GM23338 (cell line): Measurements from ENCODE around the gene NUMB. TPM values are rescaled to one million over a fixed set of nuclear protein-coding genes. Genes with fewer than 3 reads are reported as not detected.

Experiments
- CTCF ChIP-seq, 2 experiments: fragments of 200-600 bp in 1 of 2; sonication (generic) in 1 of 2; conservative IDR thresholded peaks; 2 replicates each; pipeline versions ENCODE4 v1.5.1 to v1.6.1; 2016 to 2017; ENCODE audit warnings: antibody characterized with exemption in 2 of 2, low read depth in 2 of 2, mild to moderate bottlenecking in 2 of 2, moderate library complexity in 1 of 2
- EZH2 ChIP-seq: fragments of 200-600 bp; sonication (generic); IDR thresholded peaks from one replicate; pipeline ENCODE4 v1.8.0; 2017; ENCODE audit warnings: antibody characterized with exemption, mild to moderate bottlenecking, low read depth; ENCODE audit not compliant: unreplicated experiment
- EZH2phosphoT487 ChIP-seq: fragments of 200-600 bp; sonication (generic); IDR thresholded peaks from one replicate; pipeline ENCODE4 v1.8.1; 2018; ENCODE audit warnings: antibody characterized with exemption; ENCODE audit not compliant: unreplicated experiment
- NANOG ChIP-seq: IDR thresholded peaks from 2 replicates; pipeline ENCODE4 v1.6.1; 2016; ENCODE audit warnings: antibody characterized with exemption, borderline replicate concordance
- POLR2AphosphoS5 ChIP-seq: IDR thresholded peaks from 2 replicates; pipeline ENCODE4 v1.6.1; 2016; ENCODE audit warnings: antibody characterized with exemption, low read depth
- STAT1 ChIP-seq: IDR thresholded peaks from one replicate; pipeline ENCODE4 v1.6.1; 2016; ENCODE audit warnings: antibody characterized with exemption; ENCODE audit not compliant: unreplicated experiment
- ZNF114 ChIP-seq: fragments of 250-450 bp; sonication (Bioruptor Pico); IDR thresholded peaks from 2 replicates; pipeline ENCODE4 v1.5.0; 2020; ENCODE audit warnings: mild to moderate bottlenecking, moderate library complexity
- ZNF331 ChIP-seq: fragments of 250-450 bp; sonication (Bioruptor Pico); IDR thresholded peaks from 2 replicates; pipeline ENCODE4 v1.5.0; 2020; ENCODE audit warnings: low read depth, mild to moderate bottlenecking, moderate library complexity
- polyA plus RNA-seq: library from polyadenylated mRNA; unstranded; fragments of >200 nt; fragmentation: Nextera tagmentation; extraction: Ambion mirVana; gene quantifications from 2 replicates; pipeline ENCODE4 v1.2.1, GENCODE V29; 2016
- total RNA-seq: library from RNA; depleted of rRNA; stranded (reverse); fragments of >200 nt; shearing (Covaris generic); gene quantifications from 2 replicates; pipeline ENCODE4 v1.2.3, GENCODE V29; 2014
- TF ChIP-seq, protein P1 (sequence below): fragments of 250-450 bp; sonication (Bioruptor Pico); IDR thresholded peaks from 2 replicates; pipeline ENCODE4 v1.5.0; 2020; ENCODE audit warnings: mild to moderate bottlenecking, moderate library complexity

NUMB gene
- total and polyA plus RNA-seq, 2 experiments from 2014 or later = 32.1 to 36.7 TPM

DNA sequence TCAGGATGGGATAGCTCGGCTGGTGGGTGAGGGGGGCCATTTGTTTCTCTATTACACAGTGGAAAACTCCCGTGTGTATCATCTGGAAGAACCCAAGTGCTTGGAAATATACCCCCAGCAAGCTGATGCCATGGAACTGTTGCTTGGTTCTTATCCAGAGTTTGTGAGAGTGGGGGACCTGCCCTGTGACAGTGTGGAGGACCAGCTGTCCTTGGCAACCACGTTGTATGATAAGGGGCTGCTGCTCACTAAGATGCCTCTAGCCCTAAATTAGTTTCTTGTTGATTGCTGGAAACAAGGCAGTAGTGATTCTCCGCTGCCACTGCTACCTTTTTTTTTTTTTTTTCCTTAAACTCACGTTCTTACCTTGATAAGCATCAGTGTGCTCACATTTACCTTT, 34.3 kb upstream of the NUMB start (continued):
- TF ChIP-seq, protein P1, sequence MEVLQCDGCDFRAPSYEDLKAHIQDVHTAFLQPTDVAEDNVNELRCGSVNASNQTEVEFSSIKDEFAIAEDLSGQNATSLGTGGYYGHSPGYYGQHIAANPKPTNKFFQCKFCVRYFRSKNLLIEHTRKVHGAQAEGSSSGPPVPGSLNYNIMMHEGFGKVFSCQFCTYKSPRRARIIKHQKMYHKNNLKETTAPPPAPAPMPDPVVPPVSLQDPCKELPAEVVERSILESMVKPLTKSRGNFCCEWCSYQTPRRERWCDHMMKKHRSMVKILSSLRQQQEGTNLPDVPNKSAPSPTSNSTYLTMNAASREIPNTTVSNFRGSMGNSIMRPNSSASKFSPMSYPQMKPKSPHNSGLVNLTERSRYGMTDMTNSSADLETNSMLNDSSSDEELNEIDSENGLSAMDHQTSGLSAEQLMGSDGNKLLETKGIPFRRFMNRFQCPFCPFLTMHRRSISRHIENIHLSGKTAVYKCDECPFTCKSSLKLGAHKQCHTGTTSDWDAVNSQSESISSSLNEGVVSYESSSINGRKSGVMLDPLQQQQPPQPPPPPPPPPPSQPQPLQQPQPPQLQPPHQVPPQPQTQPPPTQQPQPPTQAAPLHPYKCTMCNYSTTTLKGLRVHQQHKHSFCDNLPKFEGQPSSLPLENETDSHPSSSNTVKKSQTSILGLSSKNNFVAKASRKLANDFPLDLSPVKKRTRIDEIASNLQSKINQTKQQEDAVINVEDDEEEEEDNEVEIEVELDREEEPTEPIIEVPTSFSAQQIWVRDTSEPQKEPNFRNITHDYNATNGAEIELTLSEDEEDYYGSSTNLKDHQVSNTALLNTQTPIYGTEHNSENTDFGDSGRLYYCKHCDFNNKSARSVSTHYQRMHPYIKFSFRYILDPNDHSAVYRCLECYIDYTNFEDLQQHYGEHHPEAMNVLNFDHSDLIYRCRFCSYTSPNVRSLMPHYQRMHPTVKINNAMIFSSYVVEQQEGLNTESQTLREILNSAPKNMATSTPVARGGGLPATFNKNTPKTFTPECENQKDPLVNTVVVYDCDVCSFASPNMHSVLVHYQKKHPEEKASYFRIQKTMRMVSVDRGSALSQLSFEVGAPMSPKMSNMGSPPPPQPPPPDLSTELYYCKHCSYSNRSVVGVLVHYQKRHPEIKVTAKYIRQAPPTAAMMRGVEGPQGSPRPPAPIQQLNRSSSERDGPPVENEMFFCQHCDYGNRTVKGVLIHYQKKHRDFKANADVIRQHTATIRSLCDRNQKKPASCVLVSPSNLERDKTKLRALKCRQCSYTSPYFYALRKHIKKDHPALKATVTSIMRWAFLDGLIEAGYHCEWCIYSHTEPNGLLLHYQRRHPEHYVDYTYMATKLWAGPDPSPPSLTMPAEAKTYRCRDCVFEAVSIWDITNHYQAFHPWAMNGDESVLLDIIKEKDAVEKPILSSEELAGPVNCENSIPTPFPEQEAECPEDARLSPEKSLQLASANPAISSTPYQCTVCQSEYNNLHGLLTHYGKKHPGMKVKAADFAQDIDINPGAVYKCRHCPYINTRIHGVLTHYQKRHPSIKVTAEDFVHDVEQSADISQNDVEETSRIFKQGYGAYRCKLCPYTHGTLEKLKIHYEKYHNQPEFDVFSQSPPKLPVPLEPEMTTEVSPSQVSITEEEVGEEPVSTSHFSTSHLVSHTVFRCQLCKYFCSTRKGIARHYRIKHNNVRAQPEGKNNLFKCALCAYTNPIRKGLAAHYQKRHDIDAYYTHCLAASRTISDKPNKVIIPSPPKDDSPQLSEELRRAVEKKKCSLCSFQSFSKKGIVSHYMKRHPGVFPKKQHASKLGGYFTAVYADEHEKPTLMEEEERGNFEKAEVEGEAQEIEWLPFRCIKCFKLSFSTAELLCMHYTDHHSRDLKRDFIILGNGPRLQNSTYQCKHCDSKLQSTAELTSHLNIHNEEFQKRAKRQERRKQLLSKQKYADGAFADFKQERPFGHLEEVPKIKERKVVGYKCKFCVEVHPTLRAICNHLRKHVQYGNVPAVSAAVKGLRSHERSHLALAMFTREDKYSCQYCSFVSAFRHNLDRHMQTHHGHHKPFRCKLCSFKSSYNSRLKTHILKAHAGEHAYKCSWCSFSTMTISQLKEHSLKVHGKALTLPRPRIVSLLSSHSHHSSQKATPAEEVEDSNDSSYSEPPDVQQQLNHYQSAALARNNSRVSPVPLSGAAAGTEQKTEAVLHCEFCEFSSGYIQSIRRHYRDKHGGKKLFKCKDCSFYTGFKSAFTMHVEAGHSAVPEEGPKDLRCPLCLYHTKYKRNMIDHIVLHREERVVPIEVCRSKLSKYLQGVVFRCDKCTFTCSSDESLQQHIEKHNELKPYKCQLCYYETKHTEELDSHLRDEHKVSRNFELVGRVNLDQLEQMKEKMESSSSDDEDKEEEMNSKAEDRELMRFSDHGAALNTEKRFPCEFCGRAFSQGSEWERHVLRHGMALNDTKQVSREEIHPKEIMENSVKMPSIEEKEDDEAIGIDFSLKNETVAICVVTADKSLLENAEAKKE (CRISPR knock-in tag) = no peak
- TF ChIP-seq NANOG = no peak
- no peak for TF ChIP-seq EZH2phosphoT487
- TF ChIP-seq POLR2AphosphoS5 = no peak
- TF ChIP-seq EZH2 = no peak
- TF ChIP-seq ZNF331 (CRISPR knock-in tag) = no peak
- no peak for TF ChIP-seq STAT1
- TF ChIP-seq ZNF114 (CRISPR knock-in tag) = no peak
- no peak for TF ChIP-seq CTCF (conservative IDR thresholded peaks at IDR 0.05; ENCODE audit: low read depth in 2 of 2)
